Measurements from ENCODE around the gene FMN1. TPM values are rescaled to one million over a fixed set of nuclear protein-coding genes. Genes with fewer than 3 reads are reported as not detected.

Gene FMN1
- total RNA-seq, 1 experiment from 2014 or later, result 2.4 TPM

DNA sequence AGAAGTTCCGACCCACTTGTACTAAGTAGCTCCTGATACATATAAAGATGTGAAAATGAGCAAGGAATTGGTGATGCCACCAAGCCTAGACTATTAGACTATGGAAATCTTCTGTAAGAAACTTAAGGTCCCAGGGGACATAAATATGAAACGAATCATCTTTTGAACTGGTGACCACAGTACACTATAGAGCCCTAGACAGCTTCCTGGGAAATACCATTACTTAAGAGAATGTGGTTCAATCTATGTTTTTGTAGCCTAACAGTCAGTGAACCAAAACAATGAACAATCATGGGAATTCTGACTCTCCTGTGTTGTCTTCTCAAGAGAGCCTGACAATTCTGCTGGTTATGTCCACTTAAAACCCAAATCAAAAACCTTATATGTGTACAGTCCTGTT, 285.1 kb downstream of the FMN1 start:
- Histone ChIP-seq H3K79me2 (ENCODE audit: low read length) (no peaks in the 10 kb centered on the region), H3K27me3 (ENCODE audit: low read length) (no peaks in the 10 kb centered on the region), H3F3A (ENCODE audit: low read length, unreplicated experiment) (no peaks in the 10 kb centered on the region), H3K27ac (ENCODE audit: low read length) (no peak overlapping the region), H3K9me3 (ENCODE audit: low read length) (no peaks in the 10 kb centered on the region), H3K4me3 (ENCODE audit: low read length) (no peak overlapping the region), H3K9me2 (replicated peaks; ENCODE audit: low read length) (no peaks in the 10 kb centered on the region), H3K4me1 (ENCODE audit: insufficient read depth, low read length) (no peaks in the 10 kb centered on the region), H3K4me2 (ENCODE audit: low read length) (no peak overlapping the region), H2AFZ (ENCODE audit: low read length) (no peak overlapping the region), H3K9ac (ENCODE audit: low read length) (no peak overlapping the region), H3K36me3 (ENCODE audit: low read depth, low read length) (no peaks in the 10 kb centered on the region), H4K20me1 (ENCODE audit: low read length) (no peaks in the 10 kb centered on the region)
- TF ChIP-seq, protein P1, sequence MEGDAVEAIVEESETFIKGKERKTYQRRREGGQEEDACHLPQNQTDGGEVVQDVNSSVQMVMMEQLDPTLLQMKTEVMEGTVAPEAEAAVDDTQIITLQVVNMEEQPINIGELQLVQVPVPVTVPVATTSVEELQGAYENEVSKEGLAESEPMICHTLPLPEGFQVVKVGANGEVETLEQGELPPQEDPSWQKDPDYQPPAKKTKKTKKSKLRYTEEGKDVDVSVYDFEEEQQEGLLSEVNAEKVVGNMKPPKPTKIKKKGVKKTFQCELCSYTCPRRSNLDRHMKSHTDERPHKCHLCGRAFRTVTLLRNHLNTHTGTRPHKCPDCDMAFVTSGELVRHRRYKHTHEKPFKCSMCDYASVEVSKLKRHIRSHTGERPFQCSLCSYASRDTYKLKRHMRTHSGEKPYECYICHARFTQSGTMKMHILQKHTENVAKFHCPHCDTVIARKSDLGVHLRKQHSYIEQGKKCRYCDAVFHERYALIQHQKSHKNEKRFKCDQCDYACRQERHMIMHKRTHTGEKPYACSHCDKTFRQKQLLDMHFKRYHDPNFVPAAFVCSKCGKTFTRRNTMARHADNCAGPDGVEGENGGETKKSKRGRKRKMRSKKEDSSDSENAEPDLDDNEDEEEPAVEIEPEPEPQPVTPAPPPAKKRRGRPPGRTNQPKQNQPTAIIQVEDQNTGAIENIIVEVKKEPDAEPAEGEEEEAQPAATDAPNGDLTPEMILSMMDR (conservative IDR thresholded peaks at IDR 0.05; ENCODE audit: low read depth, low read length), result no peak
- TF ChIP-seq EZH2phosphoT487 (IDR thresholded peaks at IDR 0.05; ENCODE audit: borderline replicate concordance, low read length) (no peak), EZH2 (IDR thresholded peaks at IDR 0.05; ENCODE audit: low read length, unreplicated experiment) (no peak)
- no TSS peak for BruUV-seq (replicated peaks)
- intact Hi-C loops (cut with micrococcal nuclease), result no loop called here
- POLR2A ChIA-PET (ENCODE audit: unreplicated experiment), result no interaction called here
- ATAC-seq, result no peak
- CTCF ChIA-PET, result interaction anchor here (0.5 kb wide), 1 partner anchor 21 kb away, joined by 4 read pairs; no protein-coding TSS in a partner anchor
- peak; percentile 19 for DNase-seq

DNA sequence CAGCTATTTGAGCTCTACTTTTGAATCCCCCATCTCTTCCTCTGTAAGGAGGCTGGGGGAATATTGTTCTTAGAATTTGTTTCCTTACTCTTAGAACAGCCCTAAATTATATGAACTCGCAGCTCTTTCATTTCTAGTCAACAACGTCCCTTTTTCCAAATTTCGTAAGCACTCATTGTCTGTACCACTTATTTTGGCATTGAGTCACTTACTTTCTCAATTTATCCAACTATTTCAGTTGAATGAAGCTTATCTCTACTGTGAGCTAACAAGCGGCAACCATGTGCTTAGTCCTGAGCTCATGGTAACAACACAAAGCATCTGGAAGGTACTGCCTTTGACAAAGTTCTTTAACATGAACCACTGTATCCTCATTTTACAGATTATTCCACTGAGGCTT, 285.6 kb downstream of the FMN1 start:
- TF ChIP-seq EZH2 (IDR thresholded peaks at IDR 0.05; ENCODE audit: low read length, unreplicated experiment) (no peak), EZH2phosphoT487 (IDR thresholded peaks at IDR 0.05; ENCODE audit: borderline replicate concordance, low read length) (no peak)
- TF ChIP-seq, protein P1 (conservative IDR thresholded peaks at IDR 0.05; ENCODE audit: low read depth, low read length), result no peak
- Histone ChIP-seq H4K20me1 (ENCODE audit: low read length) (no peaks in the 10 kb centered on the region), H3F3A (ENCODE audit: low read length, unreplicated experiment) (no peaks in the 10 kb centered on the region), H3K9me2 (replicated peaks; ENCODE audit: low read length) (no peaks in the 10 kb centered on the region), H3K4me3 (ENCODE audit: low read length) (no peak overlapping the region), H3K79me2 (ENCODE audit: low read length) (no peaks in the 10 kb centered on the region), H3K4me2 (ENCODE audit: low read length) (no peak overlapping the region), H2AFZ (ENCODE audit: low read length) (no peak overlapping the region), H3K27me3 (ENCODE audit: low read length) (no peaks in the 10 kb centered on the region), H3K9me3 (ENCODE audit: low read length) (no peaks in the 10 kb centered on the region), H3K9ac (ENCODE audit: low read length) (no peak overlapping the region), H3K27ac (ENCODE audit: low read length) (no peak overlapping the region), H3K4me1 (ENCODE audit: insufficient read depth, low read length) (no peaks in the 10 kb centered on the region), H3K36me3 (ENCODE audit: low read depth, low read length) (no peaks in the 10 kb centered on the region)
- no peak for DNase-seq
- intact Hi-C loops (cut with micrococcal nuclease), result no loop called here
- ChIA-PET CTCF (no interaction called here), POLR2A (ENCODE audit: unreplicated experiment) (no interaction called here)
- BruUV-seq (replicated peaks), result no TSS peak
- ATAC-seq, result no peak

- Histone ChIP-seq H2AFZ (ENCODE audit: low read length) (no peak overlapping the region), H3K4me3 (ENCODE audit: low read length) (no peak overlapping the region), H3K27ac (ENCODE audit: low read length) (no peak overlapping the region), H4K20me1 (ENCODE audit: low read length) (no peaks in the 10 kb centered on the region), H3K4me1 (ENCODE audit: insufficient read depth, low read length) (no peaks in the 10 kb centered on the region), H3K9me3 (ENCODE audit: low read length) (no peaks in the 10 kb centered on the region), H3K9ac (ENCODE audit: low read length) (no peak overlapping the region), H3F3A (ENCODE audit: low read length, unreplicated experiment) (no peaks in the 10 kb centered on the region), H3K36me3 (ENCODE audit: low read depth, low read length) (no peaks in the 10 kb centered on the region), H3K79me2 (ENCODE audit: low read length) (no peaks in the 10 kb centered on the region), H3K9me2 (replicated peaks; ENCODE audit: low read length) (no peaks in the 10 kb centered on the region), H3K27me3 (ENCODE audit: low read length) (no peaks in the 10 kb centered on the region), H3K4me2 (ENCODE audit: low read length) (no peak overlapping the region)
- CTCF ChIA-PET, result no interaction called here
- intact Hi-C loops (cut with micrococcal nuclease), result no loop called here
- ATAC-seq (no peak), DNase-seq (no peak)
- POLR2A ChIA-PET (ENCODE audit: unreplicated experiment), result no interaction called here
- TF ChIP-seq, protein P1 (conservative IDR thresholded peaks at IDR 0.05; ENCODE audit: low read depth, low read length), result no peak
- TF ChIP-seq EZH2 (IDR thresholded peaks at IDR 0.05; ENCODE audit: low read length, unreplicated experiment), result no peak
- no peak for TF ChIP-seq EZH2phosphoT487 (IDR thresholded peaks at IDR 0.05; ENCODE audit: borderline replicate concordance, low read length)
- no TSS peak for BruUV-seq (replicated peaks)
Measured at GRCh38 chr15:32908135-32908801, 286.2 kb downstream of the FMN1 start.

Measured in PC-3 (cell line).